Coronary artery (tissue), 2 donors: ENCODE data around the gene PSMG3.

Source experiments
- DNase-seq: peaks from one replicate; pipeline ENCODE4 v3.0.0-alpha.2; 2017; ENCODE audit warnings: low spot score
- H3K27ac ChIP-seq, 2 donors: fragments of 200-600 bp; sonication (generic); one replicate each; pipeline ENCODE4 v1.5.1; 2016 to 2019
- H3K4me3 ChIP-seq: fragments of 200-600 bp; sonication (generic); 2 replicates; pipeline ENCODE4 v1.5.1; 2016; ENCODE audit warnings: mild to moderate bottlenecking, moderate library complexity
- TF ChIP-seq, protein P1 (sequence below): fragments of 200-600 bp; sonication (generic); IDR thresholded peaks from one replicate; pipeline ENCODE4 v1.5.1; 2019; ENCODE audit warnings: antibody characterized with exemption

PSMG3 gene

GRCh38 chr7:1544178-1544895 is 25.5 kb downstream of the PSMG3 start:
- Histone ChIP-seq H3K27ac (peak overlapping the region in 1 of 2 donors; percentile 2), H3K4me3 (no peak overlapping the region)
- TF ChIP-seq, protein P1, sequence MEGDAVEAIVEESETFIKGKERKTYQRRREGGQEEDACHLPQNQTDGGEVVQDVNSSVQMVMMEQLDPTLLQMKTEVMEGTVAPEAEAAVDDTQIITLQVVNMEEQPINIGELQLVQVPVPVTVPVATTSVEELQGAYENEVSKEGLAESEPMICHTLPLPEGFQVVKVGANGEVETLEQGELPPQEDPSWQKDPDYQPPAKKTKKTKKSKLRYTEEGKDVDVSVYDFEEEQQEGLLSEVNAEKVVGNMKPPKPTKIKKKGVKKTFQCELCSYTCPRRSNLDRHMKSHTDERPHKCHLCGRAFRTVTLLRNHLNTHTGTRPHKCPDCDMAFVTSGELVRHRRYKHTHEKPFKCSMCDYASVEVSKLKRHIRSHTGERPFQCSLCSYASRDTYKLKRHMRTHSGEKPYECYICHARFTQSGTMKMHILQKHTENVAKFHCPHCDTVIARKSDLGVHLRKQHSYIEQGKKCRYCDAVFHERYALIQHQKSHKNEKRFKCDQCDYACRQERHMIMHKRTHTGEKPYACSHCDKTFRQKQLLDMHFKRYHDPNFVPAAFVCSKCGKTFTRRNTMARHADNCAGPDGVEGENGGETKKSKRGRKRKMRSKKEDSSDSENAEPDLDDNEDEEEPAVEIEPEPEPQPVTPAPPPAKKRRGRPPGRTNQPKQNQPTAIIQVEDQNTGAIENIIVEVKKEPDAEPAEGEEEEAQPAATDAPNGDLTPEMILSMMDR, result no peak
- no peak for DNase-seq

DNA sequence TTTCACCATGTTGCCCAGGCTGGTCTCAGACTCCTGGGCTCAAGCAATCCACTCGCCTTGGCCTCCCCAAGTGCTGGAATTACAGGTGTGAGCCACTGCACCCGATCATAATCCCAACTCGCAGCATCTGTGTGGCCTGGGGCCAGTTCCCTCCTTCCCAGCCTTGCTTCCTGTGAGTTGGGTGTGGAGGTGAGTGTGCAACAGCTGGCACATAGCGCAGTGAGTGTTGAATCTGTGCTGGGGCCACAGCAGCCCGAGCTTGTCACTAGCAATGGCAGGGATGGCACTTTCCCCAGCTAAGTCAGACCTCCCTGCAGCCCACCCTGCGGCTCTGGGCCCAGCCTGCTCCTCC is 26.0 kb downstream of the PSMG3 start:
- TF ChIP-seq, protein P1, result no peak
- Histone ChIP-seq H3K27ac (peak overlapping the region in 1 of 2 donors; percentile 2), H3K4me3 (no peak overlapping the region)
- DNase-seq, result no peak

DNA sequence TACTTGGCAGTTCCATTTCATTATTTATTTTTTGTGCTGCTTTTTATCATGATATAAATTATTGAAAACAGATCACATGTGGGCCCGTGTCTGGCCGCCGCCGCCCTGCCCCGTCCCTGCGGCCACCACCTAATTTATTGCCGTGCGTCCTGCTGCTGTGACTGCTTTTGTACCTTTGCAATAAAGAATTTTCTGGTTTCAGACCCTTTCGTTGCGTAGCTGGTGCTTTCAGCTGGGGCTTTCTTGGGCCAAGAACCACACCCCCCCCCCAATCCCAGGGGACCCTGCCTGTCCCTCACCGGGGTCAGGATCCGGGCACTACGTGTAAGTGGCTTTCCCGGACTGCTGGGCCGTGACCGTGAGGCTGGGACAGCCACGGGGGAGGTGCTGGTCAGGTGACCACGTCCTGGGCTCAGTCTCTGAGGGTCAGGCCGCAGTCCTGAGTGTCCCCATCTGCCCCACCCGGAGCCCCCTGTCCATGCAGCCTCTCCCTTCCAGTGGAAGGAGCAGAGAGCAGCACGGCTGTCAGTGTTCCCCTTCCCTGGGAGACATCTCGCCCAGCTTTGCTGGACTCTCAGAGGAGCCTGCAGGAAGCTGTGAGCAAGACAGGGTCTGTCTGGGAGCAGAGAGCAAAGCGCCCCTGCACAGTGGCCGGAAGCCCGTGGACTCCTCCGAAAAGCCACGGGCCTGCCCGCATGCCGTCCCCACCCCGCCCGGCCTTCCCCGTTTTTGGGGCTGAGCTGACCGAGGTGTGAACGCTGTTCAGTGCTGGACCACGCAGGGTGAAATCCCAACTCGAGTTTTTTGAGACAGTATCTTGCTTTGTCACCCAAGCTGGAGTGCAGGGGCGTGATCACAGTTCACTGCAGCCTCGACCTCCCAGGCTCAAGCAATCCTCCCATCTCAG is 26.7 kb downstream of the PSMG3 start:
- DNase-seq, result no peak
- Histone ChIP-seq H3K4me3 (no peak overlapping the region), H3K27ac (peak overlapping the region in 1 of 2 donors; percentile 5)
- TF ChIP-seq, protein P1, result no peak

DNA sequence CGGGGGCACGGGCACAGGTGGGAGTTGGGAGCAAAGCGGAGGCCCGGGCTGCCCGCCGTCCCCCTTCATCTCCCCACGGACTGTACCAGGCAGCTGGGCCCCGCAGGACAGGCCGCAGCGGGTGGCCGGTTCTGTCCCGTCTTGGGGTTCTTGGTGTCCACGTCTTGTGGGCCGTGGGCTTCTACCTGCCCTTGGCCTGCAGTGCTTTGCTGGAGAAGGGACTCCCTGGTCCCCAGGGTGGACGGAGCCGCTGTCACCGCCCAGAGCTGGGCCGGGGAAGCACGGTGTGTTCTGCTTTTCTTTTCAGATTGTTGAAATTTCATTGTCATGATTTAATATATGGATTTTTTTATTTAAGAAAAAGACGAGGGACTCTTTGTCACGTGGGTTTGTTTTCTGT is 27.5 kb downstream of the PSMG3 start:
- TF ChIP-seq, protein P1, result no peak
- DNase-seq, result no peak
- Histone ChIP-seq H3K4me3 (no peak overlapping the region), H3K27ac (no peak overlapping the region)

GRCh38 chr7:1541431-1542162 is 28.2 kb downstream of the PSMG3 start:
- DNase-seq, result peak; percentile 68
- no peak overlapping the region for H3K4me3 ChIP-seq
- no peak overlapping the region for H3K27ac ChIP-seq
- TF ChIP-seq, protein P1, result no peak

DNA sequence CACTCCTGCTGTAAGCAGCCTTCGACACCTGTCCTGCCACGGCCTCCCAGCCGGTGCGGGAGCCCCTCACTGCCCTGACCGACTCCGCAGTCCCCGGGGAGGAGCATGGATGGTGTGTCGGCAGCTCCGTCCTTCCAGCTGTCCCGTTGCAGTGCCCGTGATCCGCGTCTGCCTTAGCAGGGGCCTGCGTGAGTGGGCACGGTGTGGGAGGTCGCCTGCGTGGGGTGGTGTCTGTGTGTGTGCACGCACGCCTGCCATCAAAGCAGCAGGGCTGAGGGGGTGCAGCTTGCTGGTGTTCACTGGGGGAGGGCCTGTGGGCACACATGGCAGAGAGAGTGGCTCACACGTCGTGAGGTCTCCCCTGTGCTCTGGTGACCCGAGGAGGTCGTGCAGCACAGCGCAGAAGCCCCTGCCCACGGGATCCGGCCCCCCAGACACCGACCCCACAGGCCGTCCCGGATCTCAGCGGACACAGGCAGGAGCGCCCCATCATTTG is 29.0 kb downstream of the PSMG3 start:
- no peak for DNase-seq
- TF ChIP-seq, protein P1, result no peak
- H3K4me3 ChIP-seq, result no peak overlapping the region
- H3K27ac ChIP-seq, result peak overlapping the region in 1 of 2 donors; percentile 100
